Medulla oblongata (tissue), 1 donor: ENCODE data around the gene DEPDC4.

Experiments
- DNase-seq: peaks from one replicate; pipeline ENCODE4 v3.0.0-alpha.2; 2015; ENCODE audit errors: extremely low spot score

Gene DEPDC4

DNA sequence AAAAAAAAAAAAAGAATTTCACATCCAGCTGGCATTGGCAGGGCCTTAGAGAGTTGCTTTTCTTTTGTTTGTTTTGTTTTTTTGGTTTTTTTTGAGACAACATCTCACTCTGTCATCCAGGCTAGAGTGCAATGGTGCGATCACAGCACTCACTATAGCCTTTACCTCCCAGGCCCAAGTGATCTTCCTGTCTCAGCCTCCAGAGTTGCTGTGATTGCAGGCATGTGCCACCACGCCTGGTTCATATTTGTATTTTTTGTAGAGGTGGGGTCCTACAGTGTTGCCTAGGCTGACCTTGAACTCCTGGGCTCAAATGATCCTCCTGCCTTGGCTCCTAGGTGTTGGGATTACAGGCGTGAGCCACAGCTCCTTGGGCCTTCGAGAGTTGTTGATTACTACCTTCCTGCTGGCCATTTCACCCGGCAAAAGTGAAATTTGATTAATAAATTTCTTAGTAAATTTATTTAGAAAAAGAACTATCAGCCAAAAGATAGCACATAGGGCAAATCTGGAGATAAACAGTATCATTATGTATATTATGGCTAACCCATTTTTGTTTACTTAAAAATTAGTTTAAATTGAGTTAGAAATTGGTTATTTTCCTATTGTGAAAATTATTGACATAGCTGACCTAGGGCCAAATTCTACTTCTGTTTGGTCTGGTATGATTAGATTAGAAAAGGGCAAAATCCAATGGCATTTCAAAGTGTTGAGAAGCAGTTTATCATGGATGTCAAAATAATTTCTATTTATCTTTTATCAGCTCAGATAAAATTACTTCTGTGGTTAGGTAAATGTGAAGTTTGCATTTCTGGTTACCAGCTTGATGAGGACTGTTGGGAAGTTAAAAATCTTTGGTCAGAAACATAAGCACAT lies 53.6 kb downstream of the DEPDC4 start:
- no peak for DNase-seq

DNA sequence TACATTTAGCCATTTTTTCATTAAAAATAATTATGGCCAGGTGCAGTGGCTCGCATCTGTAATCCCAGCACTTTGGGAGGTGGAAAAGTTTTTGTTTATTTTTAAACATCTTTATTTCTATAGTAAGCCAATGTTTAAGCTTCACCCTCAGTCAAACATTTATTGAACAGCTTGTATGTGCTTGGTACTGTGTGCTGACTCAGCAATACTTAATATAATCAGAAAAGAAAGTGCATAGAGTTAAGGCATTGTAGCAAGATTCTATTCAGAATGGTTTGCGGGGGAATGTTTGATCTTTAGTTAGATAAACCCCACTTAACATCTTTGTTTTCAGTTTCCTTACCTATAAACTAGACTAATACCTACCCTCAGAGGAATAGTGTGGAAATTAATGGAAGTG lies 55.2 kb downstream of the DEPDC4 start:
- no peak for DNase-seq

DNA sequence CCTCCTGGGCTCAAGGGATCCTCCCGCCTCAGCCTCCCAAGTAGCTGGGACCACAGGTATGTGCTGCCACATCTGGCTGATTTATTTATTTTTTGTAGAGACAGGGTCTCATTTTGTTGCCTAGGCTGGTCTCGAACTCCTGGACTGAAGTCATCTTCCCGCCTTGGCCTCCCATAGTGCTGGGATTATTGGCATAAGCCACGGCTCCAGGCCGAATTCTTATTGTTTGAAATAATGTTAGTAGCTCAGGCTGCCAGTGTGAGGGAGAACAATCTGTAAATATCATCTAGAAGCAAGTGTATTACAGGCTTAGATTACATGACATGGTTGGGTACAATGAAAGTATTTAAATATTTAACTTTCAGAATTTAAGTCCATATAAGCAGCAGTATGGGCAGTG lies 58.0 kb downstream of the DEPDC4 start:
- DNase-seq: no peak

DNA sequence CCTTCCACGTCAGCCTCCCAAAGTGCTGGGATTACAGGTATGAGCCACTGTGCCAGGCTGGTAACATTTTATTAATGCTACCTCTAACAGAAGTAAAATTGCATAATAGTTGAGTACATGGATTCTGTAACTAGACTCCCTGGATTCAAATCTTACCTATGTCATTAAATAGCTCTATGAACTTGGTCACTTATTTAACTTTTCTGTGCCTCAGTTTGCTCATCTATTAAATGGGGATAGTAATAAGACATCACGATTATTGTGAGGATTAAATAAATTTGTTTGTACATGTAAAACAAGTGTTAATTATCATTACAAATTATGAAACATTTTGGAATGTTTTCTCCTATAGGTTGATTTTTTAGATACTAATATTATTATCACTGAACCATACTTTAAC lies 59.6 kb downstream of the DEPDC4 start:
- no peak for DNase-seq

DNA sequence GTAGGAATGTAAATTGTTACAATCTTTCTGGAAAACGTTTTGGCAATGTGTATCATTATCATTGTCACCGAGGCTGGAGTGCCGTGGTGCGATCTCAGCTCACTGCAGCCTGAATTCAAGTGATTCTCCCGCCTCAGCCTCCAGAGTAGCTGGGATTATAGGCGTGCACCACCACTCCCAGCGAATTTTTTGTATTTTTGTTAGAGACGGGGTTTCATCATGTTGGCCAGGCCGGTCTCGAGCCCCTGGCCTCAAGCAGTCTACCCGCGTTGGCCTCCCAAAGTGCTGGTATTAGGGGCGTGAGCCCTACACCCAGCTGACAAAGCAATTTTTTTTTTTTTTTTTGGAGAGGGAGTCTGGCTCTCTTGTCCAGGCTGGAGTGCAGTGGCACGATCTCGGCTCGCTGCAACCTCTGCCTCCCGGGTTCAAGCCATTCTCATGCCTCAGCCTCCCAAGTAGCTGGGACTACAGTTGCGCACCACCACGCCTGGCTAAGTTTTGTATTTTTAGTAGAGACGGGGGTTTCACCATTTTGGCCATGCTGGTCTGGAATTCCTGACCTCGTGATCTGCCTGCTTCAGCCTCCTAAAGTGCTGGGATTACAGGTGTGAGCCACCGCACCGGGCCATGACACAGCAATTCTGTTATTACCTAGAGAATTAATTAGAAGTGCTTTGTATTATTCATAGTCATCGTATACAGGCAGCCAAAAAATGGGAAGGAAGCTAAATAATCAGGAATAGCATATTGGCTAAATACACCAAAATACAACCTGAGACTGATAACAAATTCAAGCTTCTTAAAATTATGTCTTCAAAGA lies 65.1 kb downstream of the DEPDC4 start:
- DNase-seq: no peak

DNA sequence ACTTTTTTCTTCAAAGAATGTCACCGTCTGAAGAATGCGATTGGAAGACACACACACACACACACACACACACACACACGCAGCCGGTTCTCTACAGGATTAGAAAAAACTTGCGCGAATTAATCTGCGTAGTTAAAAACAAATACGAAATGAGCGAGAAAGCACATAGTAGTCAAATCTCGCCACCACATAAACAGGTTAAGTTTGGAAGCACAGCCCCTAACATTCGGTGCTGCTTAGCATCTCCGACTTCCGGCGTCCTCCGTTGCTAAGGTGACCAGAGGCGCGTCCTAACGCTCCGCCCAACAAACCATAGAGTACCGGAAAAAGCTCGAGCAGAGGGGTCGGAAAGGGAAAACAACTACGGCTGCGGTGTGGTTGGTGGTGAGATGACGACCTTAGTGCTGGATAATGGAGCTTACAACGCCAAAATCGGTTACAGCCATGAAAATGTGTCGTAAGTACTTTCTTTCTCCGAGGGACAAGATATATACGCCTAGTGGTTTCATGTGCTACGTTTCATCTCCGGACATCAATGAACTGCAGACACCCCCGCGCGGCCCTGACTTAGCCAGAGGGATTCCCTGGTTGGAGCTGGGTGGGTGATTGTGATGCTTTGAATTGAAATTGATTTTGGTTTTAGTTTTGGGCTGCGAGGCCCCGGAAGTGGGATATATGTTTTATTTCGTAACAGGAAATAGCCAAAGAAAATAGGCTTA lies 66.3 kb downstream of the DEPDC4 start, which contains the start of gene ACTR6:
ACTR6 (plus strand) TSS at position 353 of the 719 bp plus-strand sequence; CDS start at position 390, 37 bp downstream.
- DNase-seq: peak; percentile 98

DNA sequence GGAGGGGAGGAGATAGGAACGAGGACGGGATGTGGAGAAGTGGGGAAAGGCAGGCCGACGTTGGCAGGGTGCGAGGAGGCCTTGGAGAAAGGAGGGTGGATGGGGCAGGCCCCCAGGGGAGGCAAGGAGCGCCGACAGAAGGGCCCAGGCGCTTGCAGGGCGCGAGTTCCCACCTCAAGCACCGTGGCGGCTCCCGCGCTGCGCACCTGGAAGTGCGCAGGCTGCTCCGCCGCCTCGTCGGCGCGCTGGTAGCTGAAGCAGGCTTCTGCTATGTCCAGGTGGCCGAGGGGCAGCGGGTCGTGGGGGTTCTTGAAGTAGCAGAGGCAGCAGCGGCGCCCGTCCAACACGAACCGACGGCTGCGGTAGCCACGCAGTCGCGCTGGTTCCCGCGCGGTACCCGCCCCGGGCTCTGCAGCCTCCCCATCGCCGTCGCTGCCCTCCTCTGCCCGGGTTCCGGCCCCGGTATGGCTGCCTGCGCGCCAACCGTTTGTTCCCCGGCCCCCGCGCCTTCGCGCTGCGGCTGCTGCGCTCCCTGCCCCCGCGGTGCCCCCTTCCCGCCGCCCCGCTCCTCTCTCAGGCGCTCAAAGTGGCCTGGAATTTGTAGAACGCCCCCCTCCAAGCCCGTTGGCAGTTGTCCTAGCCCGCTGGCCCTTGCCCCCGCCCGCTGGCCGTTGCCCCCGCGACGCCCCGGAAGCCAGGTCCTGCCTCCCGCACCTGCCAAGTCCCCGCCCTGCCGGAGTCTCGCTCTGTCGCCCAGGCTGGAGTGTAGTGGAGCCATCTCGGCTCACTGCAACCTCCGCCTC lies 67.3 kb downstream of the DEPDC4 start:
- peak; percentile 28 for DNase-seq

DNA sequence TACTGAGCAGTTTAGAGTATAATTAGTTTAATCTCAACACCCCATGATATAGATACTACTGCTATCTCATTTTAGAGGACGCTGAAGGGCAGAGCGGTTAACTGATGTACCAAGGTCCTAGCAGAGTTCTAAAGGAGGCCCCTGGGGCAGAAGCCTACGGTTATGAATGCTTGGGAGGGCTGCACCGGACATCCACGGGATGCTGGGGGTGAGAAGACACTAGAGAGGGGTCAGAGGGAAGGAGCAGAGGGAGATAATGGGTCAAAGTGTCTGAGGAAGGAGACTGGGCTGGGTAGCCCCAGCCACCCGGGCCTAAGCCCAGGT lies 67.9 kb downstream of the DEPDC4 start:
- no peak for DNase-seq

DNA sequence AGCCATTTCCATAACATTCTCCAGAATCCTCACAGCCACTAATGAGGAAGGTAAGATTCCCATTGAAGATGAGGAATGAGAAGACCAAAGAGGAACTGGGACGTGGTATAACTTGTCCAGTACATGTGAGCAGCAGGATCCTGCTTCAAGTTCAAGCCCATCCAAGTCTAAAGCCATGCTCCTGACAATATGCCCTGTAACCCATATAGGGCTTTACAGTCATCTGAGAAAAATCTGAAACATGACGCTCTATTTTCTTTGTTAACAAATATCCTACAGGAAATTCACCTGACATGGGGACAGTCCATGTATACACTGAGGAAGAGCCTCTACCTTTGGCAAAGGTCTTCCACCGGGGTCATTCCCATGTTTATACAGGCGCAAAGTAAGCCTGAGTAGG lies 69.4 kb downstream of the DEPDC4 start:
- no peak for DNase-seq

DNA sequence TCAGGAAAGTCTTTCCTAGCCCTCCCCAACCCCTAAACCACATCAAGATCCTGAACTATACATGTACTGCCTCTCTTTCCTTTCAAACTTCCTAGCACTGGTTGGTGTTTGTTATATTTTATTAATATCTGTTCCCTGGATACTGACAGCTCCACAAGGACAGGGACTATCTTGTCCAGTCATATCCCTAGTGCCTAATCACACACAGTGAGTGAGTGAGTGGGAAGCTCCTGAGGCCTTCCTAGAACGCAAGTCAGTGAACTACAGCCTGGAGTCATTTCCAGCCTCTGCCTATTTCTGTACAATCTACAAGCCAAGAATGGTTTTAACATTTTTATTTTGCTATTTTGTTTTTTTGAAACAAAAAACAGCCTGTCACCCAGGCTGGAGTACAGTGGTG lies 73.8 kb downstream of the DEPDC4 start:
- DNase-seq: no peak
